GM23338 (cell line): ENCODE measurements around the gene INTU. TPM values are rescaled to one million over a fixed set of nuclear protein-coding genes. Genes with fewer than 3 reads are reported as not detected.

Source experiments
- ATAC-seq: fragments of 200-7000 bp; cut with Tn5 transposase; 3 replicates; pipeline ENCODE4 v1.9.1; 2020
- DNase-seq: peaks from one replicate; pipeline ENCODE4 v3.0.0-alpha.2; 2015; ENCODE audit warnings: low spot score
- H2AFZ ChIP-seq: fragments of 200-600 bp; sonication (generic); 2 replicates; pipeline ENCODE4 v1.8.0; 2016; ENCODE audit warnings: antibody characterized with exemption, mild to moderate bottlenecking, moderate library complexity
- H3F3A ChIP-seq: fragments of 200-600 bp; sonication (generic); replicated peaks from 2 replicates; pipeline ENCODE4 v1.8.0; 2017; ENCODE audit warnings: antibody characterized with exemption, mixed run types, low read depth
- H3K27ac ChIP-seq: fragments of 200-600 bp; sonication (generic); 2 replicates; pipeline ENCODE4 v1.6.1; 2016; ENCODE audit warnings: low read depth
- H3K27me3 ChIP-seq: fragments of 200-600 bp; sonication (generic); 2 replicates; pipeline ENCODE4 v1.8.0; 2016; ENCODE audit warnings: mild to moderate bottlenecking, mixed run types, moderate library complexity; ENCODE audit not compliant: insufficient read depth
- H3K36me3 ChIP-seq: fragments of 200-600 bp; sonication (generic); 2 replicates; pipeline ENCODE4 v1.8.0; 2016; ENCODE audit warnings: mild to moderate bottlenecking; ENCODE audit not compliant: insufficient read depth
- H3K4me1 ChIP-seq: fragments of 200-600 bp; sonication (generic); 2 replicates; pipeline ENCODE4 v1.8.0; 2016; ENCODE audit warnings: mild to moderate bottlenecking, moderate library complexity; ENCODE audit not compliant: insufficient read depth
- H3K4me2 ChIP-seq: fragments of 200-600 bp; sonication (generic); 2 replicates; pipeline ENCODE4 v1.7.1; 2017; ENCODE audit warnings: mixed run types
- H3K4me3 ChIP-seq: fragments of 200-600 bp; sonication (generic); 2 replicates; pipeline ENCODE4 v1.6.1; 2016; ENCODE audit warnings: mixed run types
- H3K79me2 ChIP-seq: fragments of 200-600 bp; sonication (generic); replicated peaks from 2 replicates; pipeline ENCODE4 v1.8.0; 2017; ENCODE audit warnings: mild to moderate bottlenecking; ENCODE audit not compliant: insufficient read depth
- H3K9me2 ChIP-seq: fragments of 200-600 bp; sonication (generic); 2 replicates; pipeline ENCODE4 v1.8.0; 2017; ENCODE audit not compliant: insufficient read depth
- H4K20me1 ChIP-seq: fragments of 200-600 bp; sonication (generic); replicated peaks from 2 replicates; pipeline ENCODE4 v1.8.0; 2017; ENCODE audit warnings: mild to moderate bottlenecking; ENCODE audit not compliant: insufficient read depth
- H3K27ac Mint-ChIP-seq: 2 replicates; pipeline ENCODE4 v1.8.0; 2020; ENCODE audit warnings: inconsistent platforms, mild to moderate bottlenecking, moderate library complexity, mixed read lengths
- H3K27me3 Mint-ChIP-seq: 3 replicates; pipeline ENCODE4 v1.8.0; 2022; ENCODE audit warnings: low read depth, mild to moderate bottlenecking, moderate library complexity, mixed read lengths, inconsistent platforms; ENCODE audit not compliant: insufficient read depth, poor library complexity
- H3K36me3 Mint-ChIP-seq: 3 replicates; pipeline ENCODE4 v1.8.0; 2021; ENCODE audit warnings: low read depth, mild to moderate bottlenecking, inconsistent platforms, moderate library complexity, mixed read lengths
- H3K4me1 Mint-ChIP-seq: 3 replicates; pipeline ENCODE4 v1.8.0; 2020; ENCODE audit warnings: mild to moderate bottlenecking, inconsistent platforms, mixed read lengths
- H3K4me3 Mint-ChIP-seq: 3 replicates; pipeline ENCODE4 v1.8.0; 2021; ENCODE audit warnings: moderate library complexity, mild to moderate bottlenecking, inconsistent platforms, mixed read lengths
- H3K9me3 Mint-ChIP-seq: 3 replicates; pipeline ENCODE4 v1.8.0; 2020; ENCODE audit warnings: moderate library complexity, mild to moderate bottlenecking, inconsistent platforms, mixed read lengths
- EZH2phosphoT487 ChIP-seq: fragments of 200-600 bp; sonication (generic); IDR thresholded peaks from one replicate; pipeline ENCODE4 v1.8.1; 2018; ENCODE audit warnings: antibody characterized with exemption; ENCODE audit not compliant: unreplicated experiment
- JUNB ChIP-seq: IDR thresholded peaks from one replicate; pipeline ENCODE4 v1.6.1; 2016; ENCODE audit warnings: antibody characterized with exemption; ENCODE audit not compliant: unreplicated experiment
- POLR2AphosphoS5 ChIP-seq: IDR thresholded peaks from 2 replicates; pipeline ENCODE4 v1.6.1; 2016; ENCODE audit warnings: antibody characterized with exemption, low read depth
- STAT1 ChIP-seq: IDR thresholded peaks from one replicate; pipeline ENCODE4 v1.6.1; 2016; ENCODE audit warnings: antibody characterized with exemption; ENCODE audit not compliant: unreplicated experiment
- ZNF114 ChIP-seq: fragments of 250-450 bp; sonication (Bioruptor Pico); IDR thresholded peaks from 2 replicates; pipeline ENCODE4 v1.5.0; 2020; ENCODE audit warnings: mild to moderate bottlenecking, moderate library complexity
- ZNF331 ChIP-seq: fragments of 250-450 bp; sonication (Bioruptor Pico); IDR thresholded peaks from 2 replicates; pipeline ENCODE4 v1.5.0; 2020; ENCODE audit warnings: low read depth, mild to moderate bottlenecking, moderate library complexity
- ZNF462 ChIP-seq: fragments of 250-450 bp; sonication (Bioruptor Pico); IDR thresholded peaks from 2 replicates; pipeline ENCODE4 v1.5.0; 2020; ENCODE audit warnings: mild to moderate bottlenecking, moderate library complexity
- polyA plus RNA-seq: library from polyadenylated mRNA; unstranded; fragments of >200 nt; fragmentation: Nextera tagmentation; extraction: Ambion mirVana; gene quantifications from 2 replicates; pipeline ENCODE4 v1.2.1, GENCODE V29; 2016
- total RNA-seq: library from RNA; depleted of rRNA; stranded (reverse); fragments of >200 nt; shearing (Covaris generic); gene quantifications from 2 replicates; pipeline ENCODE4 v1.2.3, GENCODE V29; 2014

Gene INTU
- total and polyA plus RNA-seq, 2 experiments from 2014 or later: 10.3 to 16.6 TPM

- H3K4me1 Mint-ChIP-seq: peaks cover 12% of the 10 kb centered on the region; the same call in 2 of the 3 replicates
- Histone ChIP-seq H3K4me3 (no peak overlapping the region), H3K9me2 (no peaks in the 10 kb centered on the region), H4K20me1 (no peaks in the 10 kb centered on the region), H3K36me3 (no peaks in the 10 kb centered on the region), H2AFZ (no peak overlapping the region), H3K27me3 (no peaks in the 10 kb centered on the region), H3K27ac (no peak overlapping the region), H3F3A (no peaks in the 10 kb centered on the region), H3K4me1 (no peaks in the 10 kb centered on the region), H3K79me2 (peaks cover 13% of the 10 kb centered on the region), H3K4me2 (no peak overlapping the region)
- no peaks in the 10 kb centered on the region for H3K36me3 Mint-ChIP-seq
- H3K4me3 Mint-ChIP-seq: peak overlapping the region; percentile 18; the same call in 1 of the 3 replicates
- peaks cover 2% of the 10 kb centered on the region for H3K27me3 Mint-ChIP-seq
- H3K9me3 Mint-ChIP-seq: no peaks in the 10 kb centered on the region
- no peak overlapping the region for H3K27ac Mint-ChIP-seq
- DNase-seq: no peak
- TF ChIP-seq STAT1 (no peak), JUNB (no peak), POLR2AphosphoS5 (no peak), ZNF462 (no peak), EZH2phosphoT487 (no peak)
- no peak for ATAC-seq
Measured at GRCh38 chr4:127631420-127631819, 1.3 kb upstream of the INTU start.

- peak overlapping the region; percentile 79 for H3K4me2 ChIP-seq
- ATAC-seq (no peak), DNase-seq (no peak)
- Mint-ChIP-seq H3K4me1 (peaks cover 12% of the 10 kb centered on the region; the same call in 2 of the 3 replicates), H3K27me3 (peaks cover 2% of the 10 kb centered on the region), H3K36me3 (no peaks in the 10 kb centered on the region), H3K27ac (no peak overlapping the region), H3K4me3 (peak overlapping the region; percentile 99; the same call in 1 of the 3 replicates), H3K9me3 (no peaks in the 10 kb centered on the region)
- H3K9me2 ChIP-seq: no peaks in the 10 kb centered on the region
- H3K36me3 ChIP-seq: no peaks in the 10 kb centered on the region
- no peaks in the 10 kb centered on the region for H3K4me1 ChIP-seq
- no peaks in the 10 kb centered on the region for H3K27me3 ChIP-seq
- H3K79me2 ChIP-seq: peaks cover 25% of the 10 kb centered on the region
- no peak overlapping the region for H2AFZ ChIP-seq
- peak overlapping the region; percentile 67; the same call in 1 of the 2 replicates for H3K4me3 ChIP-seq
- no peaks in the 10 kb centered on the region for H4K20me1 ChIP-seq
- H3K27ac ChIP-seq: no peak overlapping the region
- H3F3A ChIP-seq: no peaks in the 10 kb centered on the region
- TF ChIP-seq ZNF114 (CRISPR knock-in tag): no peak
- no peak for TF ChIP-seq STAT1
- TF ChIP-seq EZH2phosphoT487: no peak
- no peak for TF ChIP-seq ZNF331 (CRISPR knock-in tag)
- TF ChIP-seq JUNB: no peak
- TF ChIP-seq ZNF462: no peak
Measured at GRCh38 chr4:127634181-127634580, 1.4 kb downstream of the INTU start.
